ENCODE results near the gene GIMAP6.
"Not testable (repeated sequence)": the region's sequence is repeated elsewhere in the genome, so short reads cannot be mapped to it uniquely, and the experiment has no call there.

DNA sequence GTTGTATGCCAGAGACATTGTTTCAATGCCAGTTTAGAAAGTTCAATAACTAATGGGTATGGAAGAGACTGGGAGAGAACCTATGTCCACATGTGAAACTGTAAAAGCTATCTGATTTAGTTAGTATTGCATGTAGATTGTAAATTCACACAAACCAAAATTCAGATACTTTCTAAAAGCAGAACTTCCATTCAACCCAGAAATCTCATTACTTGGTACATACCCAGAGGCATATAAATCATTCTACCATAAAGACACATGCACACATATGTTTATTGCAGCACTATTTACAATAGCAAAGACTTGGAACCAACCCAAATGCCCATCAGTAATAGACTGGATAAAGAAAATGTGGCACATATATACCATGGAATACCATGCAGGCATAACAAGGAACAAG lies 30.6 kb upstream of the GIMAP6 start:
- TF ChIP-seq, protein P1, sequence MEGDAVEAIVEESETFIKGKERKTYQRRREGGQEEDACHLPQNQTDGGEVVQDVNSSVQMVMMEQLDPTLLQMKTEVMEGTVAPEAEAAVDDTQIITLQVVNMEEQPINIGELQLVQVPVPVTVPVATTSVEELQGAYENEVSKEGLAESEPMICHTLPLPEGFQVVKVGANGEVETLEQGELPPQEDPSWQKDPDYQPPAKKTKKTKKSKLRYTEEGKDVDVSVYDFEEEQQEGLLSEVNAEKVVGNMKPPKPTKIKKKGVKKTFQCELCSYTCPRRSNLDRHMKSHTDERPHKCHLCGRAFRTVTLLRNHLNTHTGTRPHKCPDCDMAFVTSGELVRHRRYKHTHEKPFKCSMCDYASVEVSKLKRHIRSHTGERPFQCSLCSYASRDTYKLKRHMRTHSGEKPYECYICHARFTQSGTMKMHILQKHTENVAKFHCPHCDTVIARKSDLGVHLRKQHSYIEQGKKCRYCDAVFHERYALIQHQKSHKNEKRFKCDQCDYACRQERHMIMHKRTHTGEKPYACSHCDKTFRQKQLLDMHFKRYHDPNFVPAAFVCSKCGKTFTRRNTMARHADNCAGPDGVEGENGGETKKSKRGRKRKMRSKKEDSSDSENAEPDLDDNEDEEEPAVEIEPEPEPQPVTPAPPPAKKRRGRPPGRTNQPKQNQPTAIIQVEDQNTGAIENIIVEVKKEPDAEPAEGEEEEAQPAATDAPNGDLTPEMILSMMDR (conservative IDR thresholded peaks at IDR 0.05; ENCODE audit: low read depth, low read length), result not testable (repeated sequence)
- TF ChIP-seq EZH2phosphoT487 (IDR thresholded peaks at IDR 0.05; ENCODE audit: borderline replicate concordance, low read length); EZH2 (IDR thresholded peaks at IDR 0.05; ENCODE audit: low read length, unreplicated experiment): not testable (repeated sequence)
